Brain pericyte (primary cell): ENCODE results near the gene HLA-DQB1.
"Not testable (repeated sequence)": the region's sequence is repeated elsewhere in the genome, so short reads cannot be mapped to it uniquely, and the experiment has no call there.

Source experiments
- DNase-seq: peaks from one replicate; pipeline ENCODE4 v3.0.0-alpha.2; 2012; ENCODE audit warnings: low read depth, low spot score

HLA-DQB1 gene

DNA sequence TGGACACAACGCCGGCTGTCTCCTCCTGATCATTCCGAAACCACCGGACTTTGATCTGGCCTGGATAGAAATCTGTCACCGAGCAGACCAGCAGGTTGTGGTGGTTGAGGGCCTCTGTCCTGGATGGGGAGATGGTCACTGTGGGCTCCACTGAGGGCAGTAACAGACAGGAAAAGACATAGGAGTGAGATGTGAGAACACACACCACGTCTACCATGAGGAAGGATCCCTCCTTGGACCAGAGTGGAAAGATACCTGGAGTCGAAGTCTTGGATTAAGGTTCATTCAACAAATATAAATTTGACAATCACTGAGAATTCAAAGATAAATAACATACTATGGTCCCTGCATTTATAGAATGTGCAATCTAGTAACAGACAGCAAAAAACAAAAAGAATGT lies 4.4 kb downstream of the HLA-DQB1 start:
- no peak for DNase-seq

DNA sequence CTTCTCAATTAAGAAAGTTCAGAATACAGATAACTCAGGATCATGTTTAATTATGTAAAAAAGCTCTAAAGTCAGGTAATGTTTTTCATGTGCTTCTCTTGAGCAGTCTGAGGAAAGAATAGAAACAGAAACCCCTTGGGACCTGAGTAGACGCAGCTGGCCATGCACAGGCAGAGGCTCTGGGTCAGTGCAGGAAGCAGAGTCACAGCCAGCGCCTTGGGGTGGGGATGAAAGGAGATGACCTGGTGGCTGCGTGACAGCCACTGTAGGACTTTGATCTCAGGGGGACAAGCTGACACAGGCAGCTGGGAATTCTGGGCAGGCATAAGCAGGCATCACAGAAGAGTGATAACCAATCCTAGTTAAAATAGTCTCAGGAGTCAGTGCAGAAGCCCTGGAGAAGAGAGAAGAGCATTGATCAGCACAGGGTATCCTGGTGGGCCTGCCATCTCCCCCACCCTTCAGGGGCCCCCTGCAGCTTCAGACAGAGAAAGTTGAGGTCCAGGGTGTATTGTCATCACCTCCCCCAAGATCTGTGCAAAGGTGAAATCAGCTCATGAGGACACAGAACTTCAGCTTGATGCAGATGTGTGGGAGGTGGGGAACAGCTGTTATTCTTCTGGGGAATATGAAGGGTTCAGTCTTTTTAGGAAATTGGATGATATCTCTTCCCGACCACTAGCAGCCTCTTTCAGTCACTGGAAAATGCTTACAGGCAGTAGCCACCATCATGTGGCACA lies 6.4 kb downstream of the HLA-DQB1 start:
- DNase-seq = no peak

DNA sequence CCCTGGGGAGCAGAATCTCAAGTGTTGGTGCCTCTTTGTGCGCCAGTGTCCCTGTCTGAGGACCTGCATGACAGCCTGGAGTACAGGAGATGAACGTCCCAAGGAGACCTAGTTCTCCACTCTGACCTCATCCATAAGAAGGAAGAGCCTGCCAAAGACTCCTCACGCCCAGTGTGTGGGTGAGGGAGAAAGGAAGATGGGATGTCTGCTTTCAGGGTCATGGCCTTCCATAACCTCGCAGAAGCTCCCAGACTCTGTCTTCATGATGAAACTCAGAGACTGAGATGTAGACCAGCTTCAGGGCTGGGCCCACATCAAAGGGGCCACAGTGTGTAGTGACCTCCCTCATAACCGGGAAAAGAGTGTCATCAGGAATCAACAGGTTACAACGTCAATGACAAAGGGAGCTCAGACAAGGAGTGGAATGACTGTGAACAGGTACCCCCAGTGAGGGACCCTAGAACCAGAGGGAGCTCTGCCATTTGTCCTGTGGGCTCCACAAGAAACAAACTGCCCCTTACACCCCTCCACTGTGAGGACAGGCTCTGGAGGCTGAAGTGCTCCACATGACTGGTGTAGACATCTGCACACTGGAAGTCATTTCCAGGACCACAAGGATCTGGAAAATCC lies 8.1 kb downstream of the HLA-DQB1 start:
- DNase-seq = no peak

DNA sequence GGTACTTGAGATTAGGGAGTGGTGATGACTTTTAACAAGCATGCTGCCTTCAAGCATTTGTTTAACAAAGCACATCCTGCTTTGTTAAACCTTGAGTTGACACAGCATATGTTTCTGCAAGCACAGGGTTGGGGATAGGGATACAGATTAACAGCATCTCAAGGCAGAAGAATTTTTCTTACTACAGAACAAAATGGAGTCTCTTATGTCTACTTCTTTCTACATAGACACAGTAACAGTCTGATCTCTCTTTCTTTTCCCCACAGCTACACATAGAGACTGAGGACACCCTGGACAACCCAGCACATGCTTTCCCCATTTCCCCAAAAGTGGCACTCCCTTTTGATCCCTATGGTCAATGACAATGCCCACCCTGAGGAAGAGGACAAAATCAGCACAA lies 8.6 kb downstream of the HLA-DQB1 start:
- DNase-seq = not testable (repeated sequence)

DNA sequence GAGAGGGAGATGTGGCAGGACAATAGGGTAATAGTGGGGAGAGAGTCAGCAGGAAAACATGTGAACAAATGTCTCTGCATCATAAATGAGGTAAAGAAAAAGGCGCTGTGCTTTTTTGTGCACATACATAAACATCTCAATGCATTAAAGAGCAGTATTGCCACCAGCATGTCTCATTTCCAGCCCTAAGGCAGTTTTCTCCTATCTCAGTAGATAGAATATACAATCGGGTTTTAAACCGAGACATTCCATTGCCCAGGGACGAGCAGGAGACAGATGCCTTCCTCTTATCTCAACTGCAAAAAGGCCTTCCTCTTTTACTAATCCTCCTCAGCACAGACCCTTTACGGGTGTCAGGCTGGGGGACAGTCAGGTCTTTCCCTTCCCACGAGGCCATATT lies 9.1 kb downstream of the HLA-DQB1 start:
- DNase-seq = not testable (repeated sequence)

DNA sequence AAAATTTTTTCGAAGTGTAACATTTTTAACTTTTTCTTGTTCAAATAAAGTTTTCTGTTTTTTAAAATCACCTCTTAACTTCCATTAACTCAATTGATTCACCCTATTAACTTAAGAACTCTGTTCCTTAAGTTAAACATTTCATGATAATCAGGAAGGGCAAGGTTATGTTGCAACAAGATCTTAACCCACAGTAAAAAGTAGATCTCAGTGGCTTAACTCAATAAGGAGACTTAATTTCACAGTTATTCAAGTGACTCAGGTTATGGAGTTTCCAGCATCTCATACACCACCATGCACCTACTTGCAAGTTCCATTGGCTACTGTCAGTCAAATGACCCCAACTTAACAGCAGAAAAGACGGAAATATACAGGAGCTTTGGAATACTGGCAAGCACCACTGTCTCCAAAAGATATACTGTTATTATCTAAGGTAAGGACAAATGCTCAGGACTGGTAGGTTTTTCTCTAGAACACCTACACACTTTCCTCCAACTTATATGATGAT lies 11.2 kb downstream of the HLA-DQB1 start:
- no peak for DNase-seq

DNA sequence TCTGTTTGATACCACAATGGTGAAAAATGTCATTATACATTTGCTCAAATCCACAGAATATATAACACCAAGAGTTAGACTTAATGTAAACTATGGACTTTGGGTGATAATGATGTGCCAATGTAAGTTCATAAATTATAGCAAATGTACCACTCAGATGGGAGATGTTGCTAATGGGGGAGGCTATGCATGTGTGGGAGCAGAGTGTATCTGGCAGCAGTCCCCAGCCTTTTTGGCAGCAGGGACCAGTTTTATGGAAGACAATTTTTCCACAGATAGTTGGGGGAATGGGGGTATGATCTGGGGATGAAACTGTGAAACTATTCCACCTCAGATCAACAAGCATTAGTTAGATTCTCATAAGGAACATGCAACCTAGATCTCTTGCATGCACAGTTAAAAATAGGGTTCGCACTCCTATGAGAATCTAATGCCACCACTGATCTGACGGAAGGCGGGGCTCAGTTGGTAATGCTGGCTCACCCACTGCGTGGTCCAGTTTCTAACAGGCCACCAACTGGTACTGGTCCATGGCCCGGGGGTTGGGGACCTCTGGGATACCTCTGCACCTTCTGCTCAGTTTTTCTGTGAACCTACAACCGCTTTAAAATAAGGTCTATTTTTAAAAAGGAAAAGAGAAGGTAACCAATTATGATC lies 21.3 kb downstream of the HLA-DQB1 start:
- DNase-seq = no peak

DNA sequence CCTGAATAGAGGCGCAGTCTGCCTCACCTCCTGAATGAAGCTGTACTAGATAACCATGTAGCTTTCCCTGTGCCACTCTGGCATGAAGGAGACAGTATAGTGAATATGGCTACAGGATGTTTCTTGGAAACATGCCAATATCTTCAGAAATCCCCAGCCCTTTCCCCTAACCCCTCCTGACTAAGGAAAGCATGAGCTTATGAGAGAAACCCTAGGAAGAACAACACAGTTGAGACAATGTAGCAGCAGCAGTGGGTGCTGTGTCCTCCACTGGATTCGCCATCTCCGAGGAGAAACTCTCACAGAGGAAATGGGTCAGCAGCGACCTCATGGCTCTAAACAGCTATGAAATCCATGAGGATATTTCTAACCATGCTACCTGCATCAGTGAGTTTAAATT lies 22.6 kb downstream of the HLA-DQB1 start:
- DNase-seq = no peak

DNA sequence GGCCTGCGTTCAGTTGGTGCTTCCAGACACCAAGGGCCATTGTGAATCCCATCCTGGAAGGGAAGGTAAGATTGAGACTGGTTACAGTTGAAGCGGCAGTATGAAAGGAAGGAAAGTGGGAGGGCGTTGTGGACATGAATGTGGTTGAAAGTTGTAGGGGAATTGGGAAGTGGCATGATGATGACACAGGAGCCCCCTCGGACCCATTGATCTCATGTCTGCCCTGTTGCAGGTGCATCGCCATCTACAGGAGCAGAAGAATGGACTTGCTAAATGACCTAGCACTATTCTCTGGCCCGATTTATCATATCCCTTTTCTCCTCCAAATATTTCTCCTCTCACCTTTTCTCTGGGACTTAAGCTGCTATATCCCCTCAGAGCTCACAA lies 23.7 kb downstream of the HLA-DQB1 start:
- DNase-seq = no peak

DNA sequence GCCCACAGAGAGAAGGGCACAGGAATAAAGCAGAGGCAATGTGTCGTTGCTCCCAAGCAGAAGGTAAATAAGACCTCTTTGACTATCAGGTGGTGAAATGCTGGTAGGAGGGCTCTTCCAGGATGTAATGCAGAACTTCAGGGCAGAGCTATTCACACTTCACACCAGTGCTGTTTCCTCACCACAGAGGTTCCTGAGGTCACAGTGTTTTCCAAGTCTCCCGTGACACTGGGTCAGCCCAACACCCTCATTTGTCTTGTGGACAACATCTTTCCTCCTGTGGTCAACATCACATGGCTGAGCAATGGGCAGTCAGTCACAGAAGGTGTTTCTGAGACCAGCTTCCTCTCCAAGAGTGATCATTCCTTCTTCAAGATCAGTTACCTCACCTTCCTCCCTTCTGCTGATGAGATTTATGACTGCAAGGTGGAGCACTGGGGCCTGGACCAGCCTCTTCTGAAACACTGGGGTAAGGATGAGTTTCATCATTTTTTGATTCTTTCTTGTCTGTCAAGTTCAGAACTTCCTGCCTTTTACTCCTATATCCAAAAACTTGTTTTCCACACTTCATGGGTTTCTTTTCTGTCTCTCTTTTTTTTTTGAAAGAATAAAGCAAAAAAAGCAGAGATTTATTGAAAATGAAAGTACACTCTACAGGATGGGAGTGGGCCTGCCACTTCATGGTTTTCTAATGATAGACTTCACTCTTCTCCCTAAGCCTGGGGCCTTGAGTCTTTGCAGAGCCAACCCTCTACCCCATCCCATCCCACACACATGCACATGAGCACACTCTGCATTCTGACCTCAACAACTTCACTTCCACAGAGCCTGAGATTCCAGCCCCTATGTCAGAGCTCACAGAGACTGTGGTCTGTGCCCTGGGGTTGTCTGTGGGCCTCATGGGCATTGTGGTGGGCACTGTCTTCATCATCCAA lies 24.4 kb downstream of the HLA-DQB1 start:
- not testable (repeated sequence) for DNase-seq

DNA sequence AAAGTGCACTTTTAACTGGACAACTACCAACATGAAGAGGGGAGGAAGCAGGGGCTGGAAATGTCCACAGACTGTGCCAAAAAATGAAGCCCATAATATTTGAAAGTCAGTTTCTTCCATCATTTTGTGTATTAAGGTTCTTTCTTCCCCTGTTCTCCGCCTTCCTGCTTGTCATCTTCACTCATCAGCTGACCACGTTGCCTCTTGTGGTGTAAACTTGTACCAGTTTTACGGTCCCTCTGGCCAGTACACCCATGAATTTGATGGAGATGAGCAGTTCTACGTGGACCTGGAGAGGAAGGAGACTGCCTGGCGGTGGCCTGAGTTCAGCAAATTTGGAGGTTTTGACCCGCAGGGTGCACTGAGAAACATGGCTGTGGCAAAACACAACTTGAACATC lies 25.3 kb downstream of the HLA-DQB1 start:
- DNase-seq = no peak

DNA sequence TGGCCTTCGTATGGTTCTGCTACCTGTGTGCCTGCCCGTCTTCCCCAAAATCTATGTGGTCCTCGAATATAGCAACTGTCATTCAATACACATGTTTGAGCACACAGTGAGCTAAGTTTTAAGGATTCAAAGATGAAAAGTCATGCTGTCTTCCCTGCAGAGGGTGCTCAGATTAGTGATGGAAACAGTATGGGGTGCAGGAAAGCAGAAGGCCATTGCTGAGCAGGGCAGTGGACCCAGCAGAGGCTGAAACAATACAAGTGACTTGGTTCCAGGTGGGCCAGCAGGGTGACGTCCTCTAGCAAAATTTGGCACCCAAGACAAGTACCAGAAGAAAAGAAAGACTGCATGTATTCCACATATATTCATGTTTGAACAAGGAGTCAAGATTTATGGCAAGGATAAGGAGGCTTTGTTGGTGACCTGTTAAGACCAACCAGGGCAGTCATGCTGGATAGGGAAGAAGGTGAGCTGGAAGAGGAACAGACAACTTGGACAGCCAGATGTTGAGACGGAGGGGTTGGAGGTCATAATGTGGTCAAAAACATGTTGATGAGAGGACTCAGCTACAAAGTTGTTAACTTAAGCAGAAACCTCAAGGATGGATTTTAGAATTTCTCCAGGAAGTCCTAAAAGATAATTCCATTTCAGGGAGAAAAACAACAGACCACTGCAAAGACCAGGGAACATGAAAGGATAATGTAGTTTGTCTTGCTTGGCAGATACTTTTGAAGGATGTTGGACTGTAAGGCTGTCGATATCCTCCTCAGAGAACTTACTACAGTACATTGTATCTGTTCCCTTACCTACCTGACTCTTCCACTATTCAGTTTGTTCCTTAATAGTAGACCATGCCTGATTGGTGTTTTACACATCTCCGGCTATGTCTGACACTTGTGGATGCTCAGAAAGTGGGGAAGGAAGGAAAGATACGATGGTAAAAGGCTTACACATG lies 26.7 kb downstream of the HLA-DQB1 start:
- no peak for DNase-seq

DNA sequence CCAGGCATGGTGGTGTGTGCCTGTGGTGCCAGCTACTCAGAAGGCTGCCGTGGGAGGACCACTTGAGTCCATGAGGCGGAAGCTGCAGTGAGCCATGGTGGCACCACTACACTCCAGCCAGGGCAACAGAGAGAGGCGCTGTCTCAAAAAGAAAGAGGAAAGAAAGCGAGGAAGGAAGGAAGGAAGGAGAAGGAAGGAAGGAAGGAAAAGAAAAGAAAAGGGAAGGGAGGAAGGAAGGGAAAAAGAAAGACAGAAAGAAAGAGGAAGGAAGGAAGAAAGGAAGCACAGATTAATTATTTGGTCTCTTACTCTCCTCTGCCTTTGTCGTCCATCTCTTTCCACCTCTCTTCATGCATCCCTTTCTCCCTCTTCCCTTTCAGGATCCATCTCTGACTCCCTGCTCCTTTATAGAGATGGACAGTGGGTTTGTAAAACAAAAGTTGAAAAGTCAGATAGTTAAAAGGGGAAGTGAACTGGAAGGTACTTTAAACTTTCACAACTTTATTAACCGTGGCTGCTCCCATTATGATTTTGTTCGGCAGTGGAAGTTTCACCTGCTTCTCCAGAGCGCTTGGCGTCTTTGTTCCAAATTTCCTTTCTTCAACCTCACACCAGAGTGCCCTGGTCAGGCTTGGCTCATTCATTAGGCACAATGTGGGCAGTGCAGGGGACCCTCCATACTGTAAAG lies 27.8 kb downstream of the HLA-DQB1 start:
- no peak for DNase-seq

DNA sequence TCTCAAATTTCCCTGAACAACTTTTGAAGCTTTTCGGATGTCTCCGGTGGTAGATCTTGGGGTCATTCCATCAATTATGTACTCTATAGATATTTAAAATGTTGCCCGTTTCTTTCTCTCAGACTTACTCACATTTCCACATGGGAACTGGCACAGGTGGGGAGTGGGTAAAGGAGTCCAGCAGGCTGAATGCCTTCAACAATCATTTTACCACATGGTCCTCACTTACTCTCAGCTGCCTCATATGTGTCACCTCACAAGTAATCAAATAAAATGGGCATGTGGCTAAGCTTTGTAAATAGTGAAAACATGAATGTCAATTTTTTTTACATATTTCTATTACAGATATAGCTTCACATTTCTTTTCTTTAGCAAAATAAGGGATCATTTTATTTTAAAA lies 28.6 kb downstream of the HLA-DQB1 start:
- no peak for DNase-seq

DNA sequence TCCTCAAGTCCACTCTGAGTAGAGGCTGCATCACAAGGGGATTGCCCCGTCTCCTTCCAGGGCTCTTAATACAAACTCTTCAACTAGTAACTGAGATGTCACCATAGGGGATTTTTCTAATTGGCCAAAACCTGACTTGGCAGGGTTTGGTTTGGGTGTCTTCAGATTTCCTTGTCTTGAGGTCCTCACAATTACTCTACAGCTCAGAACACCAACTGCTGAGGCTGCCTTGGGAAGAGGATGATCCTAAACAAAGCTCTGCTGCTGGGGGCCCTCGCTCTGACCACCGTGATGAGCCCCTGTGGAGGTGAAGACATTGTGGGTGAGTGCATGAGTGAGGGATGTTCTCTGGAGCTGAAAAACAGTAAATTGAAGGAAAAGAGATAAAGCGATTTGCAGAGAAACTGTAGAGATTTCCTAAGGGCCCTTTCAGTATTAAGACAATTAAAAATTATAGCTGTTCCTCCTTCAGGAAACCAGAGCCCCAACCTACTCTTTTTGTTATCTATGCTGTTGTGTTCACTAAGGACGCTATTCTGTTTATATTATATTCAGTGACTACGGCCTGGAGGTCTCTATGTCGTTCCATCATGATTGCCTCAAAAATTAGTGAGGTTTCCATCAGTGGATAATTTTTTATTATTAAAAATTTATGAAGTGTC lies 29.1 kb downstream of the HLA-DQB1 start, which contains the start of gene HLA-DQA1:
Gene HLA-DQA1, plus strand, starts transcription at position 188 of the 662 bp plus-strand sequence. Its CDS starts 53 bp downstream, at position 241.
- DNase-seq = no peak

DNA sequence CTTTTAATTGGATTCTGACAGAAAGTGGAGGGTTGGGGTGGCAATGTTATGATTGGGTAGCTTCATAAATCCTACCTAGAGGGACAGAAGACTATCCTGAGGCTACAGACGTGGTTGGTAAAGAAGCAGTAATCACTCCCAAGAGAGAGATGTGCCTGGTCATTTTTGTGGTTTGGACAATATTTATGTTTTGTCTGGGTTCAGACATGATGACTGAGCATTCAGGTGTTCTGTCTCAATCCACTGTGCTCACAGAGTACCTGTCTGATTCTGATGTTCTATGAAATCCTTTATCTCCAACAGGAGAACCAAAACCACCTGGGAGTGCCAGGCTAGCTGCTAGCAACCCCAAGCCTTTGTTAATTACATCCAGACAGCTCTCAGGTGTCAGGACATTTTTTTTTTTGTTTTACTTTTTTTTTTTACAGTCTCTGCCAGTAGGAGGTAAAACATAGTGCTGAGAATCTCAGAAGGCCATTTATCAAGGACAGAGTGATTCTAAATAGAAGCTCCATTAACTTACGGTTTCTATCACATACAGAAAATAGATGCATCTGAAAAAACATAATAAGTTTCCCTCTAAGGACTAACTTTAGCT lies 30.8 kb downstream of the HLA-DQB1 start:
- no peak for DNase-seq

DNA sequence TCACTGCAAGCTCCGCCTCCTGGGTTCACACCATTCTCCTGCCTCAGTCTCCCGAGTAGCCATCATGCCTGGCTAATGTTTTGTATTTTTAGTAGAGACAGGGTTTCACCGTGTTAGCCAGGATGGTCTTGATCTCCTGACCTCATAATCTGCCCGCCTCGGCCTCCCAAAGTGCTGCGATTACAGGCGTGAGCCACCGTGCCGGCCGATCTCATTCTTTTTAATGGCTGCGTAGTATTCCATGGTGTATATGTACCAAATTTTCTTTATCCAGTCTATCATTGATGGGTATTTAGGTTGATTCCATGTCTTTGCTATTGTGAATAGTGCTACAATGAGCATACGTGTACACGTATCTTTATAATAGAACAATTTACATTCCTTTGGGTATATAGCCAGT lies 36.7 kb downstream of the HLA-DQB1 start:
- not testable (repeated sequence) for DNase-seq

DNA sequence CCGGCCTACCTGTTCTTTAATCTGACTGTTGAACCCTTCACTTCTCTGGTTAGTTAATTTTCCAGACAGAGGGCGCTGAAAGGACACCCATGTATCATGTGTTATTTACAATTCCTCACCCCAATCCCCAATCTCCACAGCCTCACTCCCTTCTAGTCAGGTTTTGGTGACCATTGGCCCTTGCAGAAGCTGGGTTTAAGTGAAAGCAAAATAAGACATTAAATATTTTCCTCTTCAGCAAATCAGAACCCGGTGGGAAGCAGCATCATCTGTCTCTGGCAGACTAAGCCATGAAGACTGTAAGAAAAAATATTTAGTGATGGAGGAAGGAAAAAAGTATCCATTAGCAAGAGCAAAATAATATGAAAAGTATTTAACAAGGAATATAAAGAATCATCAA lies 38.6 kb downstream of the HLA-DQB1 start:
- DNase-seq = no peak

DNA sequence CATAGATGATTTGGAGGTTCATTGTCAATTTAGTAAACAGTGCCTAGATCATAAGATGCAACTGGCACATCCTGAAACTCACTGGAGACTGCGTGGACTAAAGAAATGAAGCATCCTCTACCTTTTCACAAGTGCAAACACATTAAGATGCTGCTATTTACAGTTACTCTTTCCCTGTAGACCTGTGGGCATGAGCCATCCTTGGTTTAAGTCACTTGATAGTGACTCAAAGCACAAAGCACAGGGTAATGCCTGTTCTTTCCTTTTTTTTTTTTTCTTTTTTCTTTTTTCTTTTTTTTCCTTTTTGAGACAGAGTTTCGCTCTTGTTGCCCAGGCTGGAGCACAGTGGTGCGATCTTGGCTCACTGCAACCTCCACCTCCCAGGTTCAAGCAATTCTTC lies 39.2 kb downstream of the HLA-DQB1 start:
- DNase-seq = no peak
